ENCODE results near the gene GSX2. TPM values are rescaled to one million over a fixed set of nuclear protein-coding genes. Genes with fewer than 3 reads are reported as not detected.
A peak's percentile ranks its signal among the peaks of the same experiment; 100 is the strongest.
"Not testable (repeated sequence)": the region's sequence is repeated elsewhere in the genome, so short reads cannot be mapped to it uniquely, and the experiment has no call there.

GSX2 gene
- total RNA-seq: not detected
- long read RNA-seq, donor 1: 0 reads
- long read RNA-seq, donor 2: 0 reads

DNA sequence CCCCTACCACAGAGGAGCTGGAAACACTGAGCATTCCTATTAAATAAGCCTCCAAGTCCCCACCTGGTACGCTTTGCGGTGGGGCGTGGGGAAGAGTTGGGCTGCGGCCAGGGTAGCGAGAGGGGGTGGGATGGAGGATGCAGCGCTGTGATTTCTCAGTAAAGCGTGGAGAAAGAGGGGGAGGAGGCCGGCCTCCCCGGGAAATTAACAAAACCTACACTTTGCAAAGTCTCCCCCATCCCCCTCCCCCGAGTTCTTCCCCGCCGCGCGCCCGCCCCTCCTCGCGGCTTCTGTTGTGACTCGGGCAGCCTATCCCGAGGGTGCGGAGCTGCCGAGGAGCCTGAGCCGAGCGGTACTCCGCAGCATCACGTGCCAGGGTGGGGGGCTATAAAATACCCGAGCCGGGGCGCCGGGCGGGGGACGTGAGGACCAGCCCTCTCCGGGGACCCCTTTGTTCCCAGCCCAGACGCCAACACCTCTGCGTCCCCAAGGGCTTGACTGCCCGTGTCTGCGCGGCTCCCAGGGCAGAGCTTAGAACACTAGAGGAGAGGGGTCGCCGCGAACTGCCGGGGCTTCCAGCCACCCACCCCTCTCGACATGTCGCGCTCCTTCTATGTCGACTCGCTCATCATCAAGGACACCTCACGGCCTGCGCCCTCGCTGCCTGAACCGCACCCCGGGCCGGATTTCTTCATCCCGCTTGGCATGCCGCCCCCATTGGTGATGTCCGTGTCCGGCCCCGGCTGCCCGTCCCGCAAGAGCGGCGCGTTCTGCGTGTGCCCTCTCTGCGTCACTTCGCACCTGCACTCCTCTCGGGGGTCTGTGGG lies at the start of gene GSX2:
GSX2 (plus strand) TSS at position 416 of the 827 bp plus-strand sequence; CDS start at position 598, 182 bp downstream.
- ATAC-seq: no peak
- peaks cover 17% of the 10 kb centered on the region for H3K4me1 ChIP-seq (ENCODE audit: low read depth)
- TF ChIP-seq, protein P1, sequence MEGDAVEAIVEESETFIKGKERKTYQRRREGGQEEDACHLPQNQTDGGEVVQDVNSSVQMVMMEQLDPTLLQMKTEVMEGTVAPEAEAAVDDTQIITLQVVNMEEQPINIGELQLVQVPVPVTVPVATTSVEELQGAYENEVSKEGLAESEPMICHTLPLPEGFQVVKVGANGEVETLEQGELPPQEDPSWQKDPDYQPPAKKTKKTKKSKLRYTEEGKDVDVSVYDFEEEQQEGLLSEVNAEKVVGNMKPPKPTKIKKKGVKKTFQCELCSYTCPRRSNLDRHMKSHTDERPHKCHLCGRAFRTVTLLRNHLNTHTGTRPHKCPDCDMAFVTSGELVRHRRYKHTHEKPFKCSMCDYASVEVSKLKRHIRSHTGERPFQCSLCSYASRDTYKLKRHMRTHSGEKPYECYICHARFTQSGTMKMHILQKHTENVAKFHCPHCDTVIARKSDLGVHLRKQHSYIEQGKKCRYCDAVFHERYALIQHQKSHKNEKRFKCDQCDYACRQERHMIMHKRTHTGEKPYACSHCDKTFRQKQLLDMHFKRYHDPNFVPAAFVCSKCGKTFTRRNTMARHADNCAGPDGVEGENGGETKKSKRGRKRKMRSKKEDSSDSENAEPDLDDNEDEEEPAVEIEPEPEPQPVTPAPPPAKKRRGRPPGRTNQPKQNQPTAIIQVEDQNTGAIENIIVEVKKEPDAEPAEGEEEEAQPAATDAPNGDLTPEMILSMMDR (IDR thresholded peaks at IDR 0.05): no peak
- DNase-seq: no peak
- intact Hi-C loops (cut with DNase I, micrococcal nuclease): no loop called here
- H3K9me3 ChIP-seq: no peaks in the 10 kb centered on the region
- no peaks in the 10 kb centered on the region for H3K36me3 ChIP-seq (ENCODE audit: low read depth)
- H3K4me3 ChIP-seq: no peak within 1 kb of the TSS

DNA sequence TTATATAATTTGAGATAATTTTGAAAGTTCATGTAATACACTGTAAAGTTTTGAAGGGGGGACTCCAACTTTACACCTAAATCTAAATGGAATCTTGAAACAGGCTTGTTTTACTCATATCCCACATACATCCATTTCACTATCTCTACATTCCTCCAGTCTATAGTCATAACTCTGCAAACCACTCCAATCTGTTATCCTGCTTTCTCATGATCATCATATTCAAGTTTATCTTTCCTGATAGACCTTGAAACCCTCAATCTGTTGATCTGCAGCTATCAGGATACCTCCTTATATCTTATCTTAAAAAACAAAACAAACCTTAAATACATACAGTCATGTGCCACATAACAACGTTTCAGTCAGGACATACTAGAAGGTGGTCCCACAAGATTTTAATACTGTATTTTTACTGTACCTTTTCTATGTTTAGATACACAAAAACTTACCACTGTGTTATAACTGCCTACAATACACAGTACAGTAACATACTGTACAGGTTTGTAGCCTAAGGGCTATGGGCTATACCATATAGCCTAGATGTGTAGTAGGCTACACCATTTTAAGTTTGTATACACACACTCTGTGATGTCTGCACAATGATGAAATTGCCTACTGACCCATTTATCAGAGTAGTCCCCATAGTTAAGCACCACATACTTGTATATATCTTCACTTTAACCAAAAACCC lies 49.6 kb upstream of the GSX2 start:
- H3K36me3 ChIP-seq (ENCODE audit: low read depth): no peaks in the 10 kb centered on the region
- H3K9me3 ChIP-seq: no peaks in the 10 kb centered on the region
- DNase-seq (no peak), ATAC-seq (peak; percentile 18)
- intact Hi-C loops (cut with DNase I, micrococcal nuclease): no loop called here
- peaks cover 6% of the 10 kb centered on the region for H3K4me1 ChIP-seq (ENCODE audit: low read depth)
- no peak overlapping the region for H3K4me3 ChIP-seq
- TF ChIP-seq, protein P1 (IDR thresholded peaks at IDR 0.05): no peak

DNA sequence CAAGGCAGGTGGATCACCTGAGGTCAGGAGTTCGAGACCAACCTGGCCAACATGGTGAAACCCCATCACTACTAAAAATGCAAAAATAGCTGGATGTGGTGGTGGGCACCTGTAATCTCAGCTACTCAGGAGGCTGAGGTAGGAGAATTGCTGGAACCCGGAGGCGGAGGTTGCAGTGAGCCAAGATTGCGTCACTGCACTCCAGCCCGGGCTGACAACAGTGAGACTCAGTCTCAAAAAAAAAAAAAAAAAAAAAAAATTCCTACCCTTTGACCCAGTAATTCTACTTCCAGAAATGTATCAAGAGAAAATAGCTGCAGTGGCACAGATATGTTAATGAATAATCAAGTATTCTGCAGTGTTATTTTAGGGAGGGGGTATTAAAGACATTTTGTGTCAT lies 46.6 kb upstream of the GSX2 start:
- intact Hi-C loops (cut with DNase I, micrococcal nuclease): not testable (repeated sequence)

DNA sequence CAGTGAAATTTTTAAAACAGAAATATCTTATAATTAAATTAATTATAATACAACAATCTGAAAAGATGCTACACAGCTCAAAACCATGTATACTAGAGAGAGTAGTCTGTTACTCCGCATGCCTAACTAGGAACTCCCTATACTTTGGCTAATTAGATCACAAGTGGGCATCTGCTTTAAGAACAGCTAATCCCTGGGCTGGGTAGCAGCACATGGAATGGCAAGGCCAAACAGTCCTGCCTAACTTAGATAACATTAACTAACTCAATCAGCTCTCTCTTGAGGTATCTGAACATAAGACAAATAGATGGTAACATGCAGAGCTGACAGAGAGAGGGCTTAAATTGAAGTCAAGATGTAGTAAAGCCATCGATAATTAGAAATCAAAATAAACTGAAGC lies 45.5 kb upstream of the GSX2 start:
- intact Hi-C loops (cut with DNase I, micrococcal nuclease): no loop called here
- ATAC-seq: no peak
- Histone ChIP-seq H3K36me3 (ENCODE audit: low read depth) (no peaks in the 10 kb centered on the region), H3K9me3 (no peaks in the 10 kb centered on the region), H3K4me3 (no peak overlapping the region), H3K4me1 (ENCODE audit: low read depth) (peaks cover 6% of the 10 kb centered on the region)
- TF ChIP-seq, protein P1 (IDR thresholded peaks at IDR 0.05): no peak
- no peak for DNase-seq

More for the DNA sequence above, 46.6 kb upstream of the GSX2 start:
- H3K9me3 ChIP-seq; H3K4me1 ChIP-seq (ENCODE audit: low read depth); ATAC-seq; DNase-seq; H3K36me3 ChIP-seq (ENCODE audit: low read depth); H3K4me3 ChIP-seq: not testable (repeated sequence)

DNA sequence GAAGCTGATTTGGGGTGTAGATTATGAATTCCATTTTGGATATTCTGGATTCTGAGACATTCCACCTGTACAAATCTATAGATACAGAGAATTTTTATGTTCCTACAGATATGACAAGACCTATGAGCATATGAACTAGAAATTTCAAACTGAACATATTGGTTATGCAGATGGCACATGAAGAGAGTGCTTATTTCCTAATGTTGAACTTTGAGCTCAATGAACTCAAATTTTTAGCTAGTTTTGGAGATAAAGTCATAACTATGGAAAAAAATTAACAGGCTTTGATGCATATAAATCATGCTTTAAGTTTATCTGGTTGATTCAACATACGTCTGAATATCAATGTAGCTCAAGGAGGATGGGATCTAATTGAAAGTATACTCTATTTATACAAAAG lies 44.5 kb upstream of the GSX2 start:
- intact Hi-C loops (cut with DNase I, micrococcal nuclease): no loop called here
- no peak overlapping the region for H3K4me3 ChIP-seq
- no peaks in the 10 kb centered on the region for H3K36me3 ChIP-seq (ENCODE audit: low read depth)
- no peaks in the 10 kb centered on the region for H3K9me3 ChIP-seq
- H3K4me1 ChIP-seq (ENCODE audit: low read depth): peaks cover 5% of the 10 kb centered on the region
- DNase-seq (no peak), ATAC-seq (no peak)
- TF ChIP-seq, protein P1 (IDR thresholded peaks at IDR 0.05): no peak

DNA sequence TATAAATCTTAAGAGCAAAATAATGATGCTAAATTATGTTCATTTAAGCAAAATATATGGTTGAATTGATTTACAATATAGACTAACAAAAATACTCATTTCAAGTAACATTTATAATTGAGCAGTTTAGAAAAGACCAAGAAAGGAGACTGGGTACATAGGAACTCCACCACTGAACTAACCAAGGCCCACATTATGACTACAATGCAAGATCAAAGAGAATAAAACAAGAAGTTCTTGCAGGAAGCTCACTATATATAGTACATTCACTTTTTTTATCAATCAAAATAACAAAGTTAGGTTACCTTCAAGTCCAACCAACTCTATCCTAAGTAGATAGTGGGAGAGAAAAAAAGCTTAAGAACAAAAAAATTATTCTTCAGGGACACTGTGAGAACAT lies 43.6 kb upstream of the GSX2 start:
- TF ChIP-seq, protein P1 (IDR thresholded peaks at IDR 0.05): no peak
- intact Hi-C loops (cut with DNase I, micrococcal nuclease): no loop called here
- no peaks in the 10 kb centered on the region for H3K9me3 ChIP-seq
- no peaks in the 10 kb centered on the region for H3K4me1 ChIP-seq (ENCODE audit: low read depth)
- no peak overlapping the region for H3K4me3 ChIP-seq
- H3K36me3 ChIP-seq (ENCODE audit: low read depth): no peaks in the 10 kb centered on the region
- no peak for ATAC-seq
- no peak for DNase-seq

All from mucosa of descending colon (tissue), 3 donors.